GM23248 (cell line): ENCODE results near the gene RTF1.

Source experiments
- EZH2 ChIP-seq: fragments of 200-600 bp; sonication (generic); IDR thresholded peaks from 2 replicates; pipeline ENCODE4 v1.6.1; 2018; ENCODE audit warnings: antibody characterized with exemption, mild to moderate bottlenecking; ENCODE audit not compliant: insufficient read depth, poor library complexity, severe bottlenecking
- EZH2phosphoT487 ChIP-seq: fragments of 200-600 bp; sonication (generic); IDR thresholded peaks from 2 replicates; pipeline ENCODE4 v1.6.1; 2018; ENCODE audit warnings: antibody characterized with exemption, moderate library complexity, mild to moderate bottlenecking, low read depth; ENCODE audit not compliant: insufficient read depth

GRCh38 chr15:41498657-41499056 is 81.8 kb downstream of the RTF1 start:
- TF ChIP-seq EZH2 (no peak), EZH2phosphoT487 (no peak)
